GM12878 (cell line): ENCODE data around the gene CCNC. TPM values are rescaled to one million over a fixed set of nuclear protein-coding genes. Genes with fewer than 3 reads are reported as not detected.

ENCODE experiments used
- ATAC-seq: fragments of 200-7000 bp; cut with Tn5 transposase; 3 replicates; pipeline ENCODE4 v1.9.1; 2020; ENCODE audit warnings: mild to moderate bottlenecking, moderate library complexity
- BruUV-seq: library from RNA; stranded (reverse); fragments of 400-500 nt; replicated peaks from 2 replicates; lab custom pipeline; 2021; lab: Mats Ljungman, UMichigan
- CTCF ChIA-PET: fragments of 300-600 bp; sonication (Branson Sonifier 250); formaldehyde crosslinking; extraction: SDS; loops from one replicate; lab custom pipeline; 2021; ENCODE audit warnings: inconsistent platforms; lab: Yijun Ruan, JAX
- POLR2A ChIA-PET: fragments of 350-600 bp; formaldehyde crosslinking; extraction: SDS; loops from one replicate; lab custom pipeline; 2021; ENCODE audit warnings: inconsistent platforms; lab: Charles Lee
- RAD21 ChIA-PET: fragments of 300-600 bp; sonication (Branson Sonifier 250); formaldehyde crosslinking; loops from one replicate; lab custom pipeline; 2023; ENCODE audit warnings: antibody characterized with exemption; ENCODE audit not compliant: unreplicated experiment; lab: Charles Lee
- SMC1A ChIA-PET: fragments of 300-600 bp; sonication (Branson Sonifier 250); formaldehyde crosslinking; loops from one replicate; lab custom pipeline; 2023; ENCODE audit not compliant: unreplicated experiment, uncharacterized antibody; lab: Charles Lee
- DNase-seq: peaks from one replicate; pipeline ENCODE4 v3.0.0-alpha.2; 2011; ENCODE audit warnings: low read depth, low spot score
- FAIRE-seq: peaks from 3 replicates; lab custom pipeline; 2011; peaks lifted over from hg19 to GRCh38; lab: Jason Lieb, UNC
- H2AFZ ChIP-seq: 2 replicates; pipeline ENCODE4 v1.6.0; 2011; ENCODE audit warnings: low read depth, low read length, control low read depth; ENCODE audit not compliant: control insufficient read depth
- H3K27ac ChIP-seq: 2 replicates; pipeline ENCODE4 v1.5.1; 2011; ENCODE audit warnings: control low read depth; ENCODE audit not compliant: control insufficient read depth, insufficient read depth
- H3K27me3 ChIP-seq, 2 experiments: replicated peaks in 1 of 2; 2 replicates each; pipeline versions ENCODE4 v1.6.0 to v1.6.1; 2011; ENCODE audit warnings: low read length in 1 of 2; ENCODE audit not compliant: control insufficient read depth in 2 of 2, insufficient read depth in 2 of 2
- H3K36me3 ChIP-seq, 2 experiments: 2 replicates each; pipeline ENCODE4 v1.5.1; 2011; ENCODE audit warnings: low read length in 1 of 2; ENCODE audit not compliant: control insufficient read depth in 2 of 2, insufficient read depth in 2 of 2
- H3K4me1 ChIP-seq: 2 replicates; pipeline ENCODE4 v1.6.1; 2011; ENCODE audit warnings: mild to moderate bottlenecking, low read length, moderate library complexity, mixed read lengths; ENCODE audit not compliant: control insufficient read depth, insufficient read depth
- H3K4me2 ChIP-seq: 2 replicates; pipeline ENCODE4 v1.6.0; 2011; ENCODE audit warnings: control low read depth; ENCODE audit not compliant: control insufficient read depth, insufficient read depth
- H3K4me3 ChIP-seq: fragments of 200-600 bp; sonication (generic); 2 replicates; pipeline ENCODE4 v1.5.1; 2016
- H3K79me2 ChIP-seq: 2 replicates; pipeline ENCODE4 v1.6.0; 2011; ENCODE audit warnings: low read length; ENCODE audit not compliant: control insufficient read depth, insufficient read depth
- H3K9ac ChIP-seq: 2 replicates; pipeline ENCODE4 v1.8.0; 2011; ENCODE audit warnings: low read length, control low read depth, mixed read lengths; ENCODE audit not compliant: control insufficient read depth, insufficient read depth
- H3K9me3 ChIP-seq: replicated peaks from 3 replicates; pipeline ENCODE4 v1.5.1; 2011; ENCODE audit warnings: mild to moderate bottlenecking, low read length; ENCODE audit not compliant: control insufficient read depth, insufficient read depth
- H4K20me1 ChIP-seq: 2 replicates; pipeline ENCODE4 v1.6.0; 2011; ENCODE audit not compliant: control insufficient read depth, insufficient read depth
- BCLAF1 ChIP-seq: fragments of 450-650 bp; IDR thresholded peaks from 2 replicates; pipeline ENCODE4 v1.6.1; 2017; ENCODE audit warnings: antibody characterized with exemption, mild to moderate bottlenecking, moderate library complexity
- BRCA1 ChIP-seq: IDR thresholded peaks from 2 replicates; pipeline ENCODE4 v1.6.1; 2011; ENCODE audit warnings: low read depth, low read length, improper control_type of control experiment
- GATAD2B ChIP-seq: fragments of 450-650 bp; conservative IDR thresholded peaks from 2 replicates; pipeline ENCODE4 v1.6.1; 2017; ENCODE audit warnings: low read depth, mild to moderate bottlenecking, moderate library complexity
- HDGF ChIP-seq: fragments of 450-650 bp; IDR thresholded peaks from 2 replicates; pipeline ENCODE4 v1.6.1; 2016; ENCODE audit warnings: antibody characterized with exemption
- IKZF2 ChIP-seq, 2 experiments: fragments of 450-650 bp; IDR thresholded peaks; 2 replicates each; pipeline ENCODE4 v1.6.1; 2017; ENCODE audit warnings: mild to moderate bottlenecking in 2 of 2, moderate library complexity in 2 of 2
- MLLT1 ChIP-seq: fragments of 450-650 bp; IDR thresholded peaks from 2 replicates; pipeline ENCODE4 v1.6.1; 2016; ENCODE audit warnings: mild to moderate bottlenecking
- PAX5 ChIP-seq: IDR thresholded peaks from 2 replicates; pipeline ENCODE4 v1.6.1; 2011; ENCODE audit warnings: low read depth, low read length, borderline replicate concordance
- PAX8 ChIP-seq: fragments of 450-650 bp; IDR thresholded peaks from 2 replicates; pipeline ENCODE4 v1.6.1; 2017; ENCODE audit warnings: mild to moderate bottlenecking, moderate library complexity
- POLR2AphosphoS5 ChIP-seq: IDR thresholded peaks from 2 replicates; pipeline ENCODE4 v1.6.1; 2011; ENCODE audit warnings: mild to moderate bottlenecking, low read length, inconsistent platforms
- RAD21 ChIP-seq: IDR thresholded peaks from 2 replicates; pipeline ENCODE4 v1.6.1; 2011; ENCODE audit warnings: mild to moderate bottlenecking, low read depth, low read length, moderate library complexity; ENCODE audit not compliant: insufficient read depth
- RUNX3 ChIP-seq: IDR thresholded peaks from 2 replicates; pipeline ENCODE4 v1.6.1; 2012; ENCODE audit warnings: low read length, inconsistent platforms
- SMC3 ChIP-seq: IDR thresholded peaks from 2 replicates; pipeline ENCODE4 v1.6.1; 2011; ENCODE audit warnings: low read length, improper control_type of control experiment, borderline replicate concordance
- YBX1 ChIP-seq: fragments of 450-650 bp; IDR thresholded peaks from 2 replicates; pipeline ENCODE4 v1.6.1; 2016; ENCODE audit warnings: antibody characterized with exemption
- ZBTB11 ChIP-seq: fragments of 450-650 bp; formaldehyde crosslinking; IDR thresholded peaks from 2 replicates; pipeline ENCODE4 v1.5.0; 2022; ENCODE audit warnings: mild to moderate bottlenecking, missing genetic modification characterization
- ZNF24 ChIP-seq: fragments of 450-650 bp; IDR thresholded peaks from 2 replicates; pipeline ENCODE4 v1.6.1; 2017; ENCODE audit warnings: antibody characterized with exemption, mild to moderate bottlenecking
- ZSCAN29 ChIP-seq: fragments of 450-650 bp; IDR thresholded peaks from 2 replicates; pipeline ENCODE4 v1.6.1; 2017; ENCODE audit warnings: mild to moderate bottlenecking, moderate library complexity
- WGBS: methylation state at CpG from one replicate; pipeline ENCODE4 v1.1.6; 2016; ENCODE audit warnings: low lambda C conversion rate; ENCODE audit not compliant: insufficient replicate concordance, insufficient coverage; ENCODE audit errors: missing lambda C conversion rate; 5-methylcytosine and 5-hydroxymethylcytosine counted together
- in situ Hi-C: fragments of 300-500 bp; cut with MboI; formaldehyde crosslinking; loops from 9 replicates; pipeline ENCODE4 v1.14.3; 2018; ENCODE audit warnings: mixed read lengths
- intact Hi-C: fragments of 100-400 bp; cut with micrococcal nuclease; formaldehyde crosslinking; loops from one replicate; pipeline ENCODE4 v1.14.2; 2022; ENCODE audit not compliant: unreplicated experiment
- polyA plus RNA-seq, 11 experiments: library from polyadenylated mRNA; depleted of rRNA in 4 of 11; unstranded in 6 of 11; stranded (reverse) in 5 of 11; fragments of >200 nt; fragmentation: Nextera tagmentation in 4 of 11; fragmentation: Illumina TruSeq in 1 of 11; extraction: Ambion mirVana in 4 of 11; extraction: Trizol in 1 of 11; gene quantifications; 1 replicate in 1 of 11; 2 replicates in 10 of 11; pipeline versions ENCODE4 v1.2.1 to v1.2.3, GENCODE V29; 2011 to 2016; ENCODE audit warnings: inconsistent platforms in 2 of 11, missing spikeins in 2 of 11, low read depth in 1 of 11
- total RNA-seq, 4 experiments: library from RNA; depleted of rRNA in 3 of 4; stranded (reverse); fragments of >200 nt in 3 of 4; fragmentation: Illumina TruSeq in 1 of 4; extraction: Trizol in 1 of 4; gene quantifications; 2 replicates each; pipeline versions ENCODE4 v1.2.1 to v1.2.3, GENCODE V29; 2013 to 2021

The CCNC gene
- total and polyA plus RNA-seq, 10 of the 15 experiments (the other 5 are each of a cell fraction or from before 2014, with no cell fraction given) = 68.5 to 168 (median 99.4) TPM

GRCh38 chr6:99608886-99609482, 40.5 kb upstream of the CCNC start:
- 55% methylated on average over 24 of the region's 24 CpGs for WGBS
- CTCF ChIA-PET = interaction anchor here (0.6 kb wide), 1 partner anchor 14 kb away, joined by 3 read pairs; no protein-coding TSS in a partner anchor
- H3K9me3 ChIP-seq = peaks cover 6% of the 10 kb centered on the region; the same call in 2 of the 3 replicates
- in situ Hi-C loops = no loop called here
- DNase-seq = no peak
- H3K27ac ChIP-seq = no peak overlapping the region
- TF ChIP-seq POLR2AphosphoS5 (no peak), BRCA1 (no peak), PAX5 (no peak), MLLT1 (no peak), SMC3 (no peak), ZSCAN29 (no peak), HDGF (no peak), RAD21 (no peak), PAX8 (no peak), GATAD2B (no peak), ZNF24 (no peak), RUNX3 (no peak), IKZF2 (IDR thresholded peaks at IDR 0.05) (no peak), YBX1 (no peak), ZBTB11 (CRISPR knock-in tag) (no peak), BCLAF1 (no peak)
- TF ChIP-seq, all 136 proteins: peak for 0
- Histone ChIP-seq H3K4me3 (no peak overlapping the region), H3K79me2 (no peaks in the 10 kb centered on the region), H3K4me2 (no peak overlapping the region), H4K20me1 (no peaks in the 10 kb centered on the region; the same call in 1 of the 2 replicates), H3K27me3 (peaks cover 25 to 38% of the 10 kb centered on the region in 2 experiments), H3K4me1 (peaks cover 19% of the 10 kb centered on the region), H2AFZ (no peak overlapping the region), H3K9ac (no peak overlapping the region), H3K36me3 (no peaks in the 10 kb centered on the region)
- ChIA-PET SMC1A (interaction anchor here (0.6 to 1.2 kb wide), 2 partner anchors 141 to 148 kb away, joined by 3 read pairs; no protein-coding TSS in a partner anchor), POLR2A (no interaction called here), RAD21 (no interaction called here)
- FAIRE-seq (no peak), ATAC-seq (no peak)
- intact Hi-C loops = no loop called here
- BruUV-seq = no TSS peak
